ENCODE results near the gene PCDHA7. TPM values are rescaled to one million over a fixed set of nuclear protein-coding genes. Genes with fewer than 3 reads are reported as not detected.
"Not testable (repeated sequence)": the region's sequence is repeated elsewhere in the genome, so short reads cannot be mapped to it uniquely, and the experiment has no call there.

PCDHA7 gene
- total RNA-seq, 1 experiment from 2014 or later = 0.97 TPM

- no peak for DNase-seq (ENCODE audit: low read depth)
Measured at GRCh38 chr5:140857177-140857986, 23.3 kb downstream of the PCDHA7 start.

- no peak for DNase-seq (ENCODE audit: low read depth)
Measured at GRCh38 chr5:140857987-140858240, 23.8 kb downstream of the PCDHA7 start.

- DNase-seq (ENCODE audit: low read depth) = no peak
Measured at GRCh38 chr5:140862441-140863295, 28.6 kb downstream of the PCDHA7 start.

- peak; percentile 50 for DNase-seq (ENCODE audit: low read depth)
Measured at GRCh38 chr5:140868721-140869554, 34.9 kb downstream of the PCDHA7 start, which contains the start of gene PCDHA11. Gene PCDHA11, plus strand, starts transcription at chr5:140868957. Its CDS starts 147 bp downstream, at chr5:140869104.

- no peak for DNase-seq (ENCODE audit: low read depth)
Measured at GRCh38 chr5:140869555-140869886, 35.5 kb downstream of the PCDHA7 start.

GRCh38 chr5:140870221-140871201 is 36.4 kb downstream of the PCDHA7 start:
- DNase-seq (ENCODE audit: low read depth) = no peak

- DNase-seq (ENCODE audit: low read depth) = no peak
Measured at GRCh38 chr5:140875085-140876065, 41.3 kb downstream of the PCDHA7 start, which contains the start of gene PCDHA12. Gene PCDHA12, plus strand, starts transcription at chr5:140875308. Its CDS starts 165 bp downstream, at chr5:140875473.

GRCh38 chr5:140876541-140877261 is 42.6 kb downstream of the PCDHA7 start:
- DNase-seq (ENCODE audit: low read depth) = not testable (repeated sequence)

GRCh38 chr5:140877262-140877581 is 43.2 kb downstream of the PCDHA7 start:
- no peak for DNase-seq (ENCODE audit: low read depth)

DNA sequence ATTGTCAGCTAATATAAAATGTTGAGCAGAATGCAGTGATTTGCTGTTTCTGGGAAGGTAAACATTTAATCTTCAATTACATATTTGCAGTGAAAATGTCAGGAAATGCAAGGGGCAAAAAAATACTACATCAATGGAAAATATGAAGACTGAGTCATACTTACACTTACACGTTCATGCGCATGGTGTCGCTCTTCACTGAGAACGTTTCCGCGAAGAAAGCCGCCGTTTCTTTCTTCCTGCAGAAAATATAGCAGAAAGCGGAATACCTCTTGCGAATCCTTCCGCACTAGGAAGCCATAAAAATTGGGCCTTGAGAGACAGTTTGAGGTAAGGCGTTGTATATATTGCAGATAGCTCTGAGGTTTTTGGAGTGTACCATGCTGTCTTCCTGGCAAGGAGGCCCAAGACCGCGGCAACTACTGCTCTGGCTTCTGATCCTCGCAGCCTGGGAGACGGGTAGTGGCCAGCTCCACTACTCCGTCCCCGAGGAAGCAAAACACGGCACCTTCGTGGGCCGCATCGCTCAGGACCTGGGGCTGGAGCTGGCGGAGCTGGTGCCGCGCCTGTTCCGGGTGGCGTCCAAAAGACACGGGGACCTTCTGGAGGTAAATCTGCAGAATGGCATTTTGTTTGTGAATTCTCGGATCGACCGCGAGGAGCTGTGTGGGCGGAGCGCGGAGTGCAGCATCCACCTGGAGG is 48.0 kb downstream of the PCDHA7 start, which contains the start of gene PCDHA13:
PCDHA13 (plus strand) TSS at position 236 of the 702 bp plus-strand sequence; CDS start at position 381, 145 bp downstream.
- DNase-seq (ENCODE audit: low read depth) = no peak

DNA sequence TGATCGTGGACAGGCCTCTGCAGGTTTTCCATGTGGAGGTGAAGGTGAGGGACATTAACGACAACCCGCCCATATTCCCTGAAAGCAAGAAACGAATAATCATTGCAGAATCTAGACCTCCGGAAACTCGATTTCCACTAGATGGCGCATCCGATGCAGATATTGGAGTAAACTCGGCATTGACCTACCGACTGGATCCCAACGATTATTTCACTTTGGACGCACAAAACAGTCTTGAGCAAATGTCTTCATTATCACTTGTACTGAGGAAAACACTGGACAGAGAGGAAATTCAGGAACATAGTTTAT is 48.5 kb downstream of the PCDHA7 start:
- DNase-seq (ENCODE audit: low read depth) = no peak

GRCh38 chr5:140883373-140883772 is 49.3 kb downstream of the PCDHA7 start:
- no peak for DNase-seq (ENCODE audit: low read depth)

- no peak for DNase-seq (ENCODE audit: low read depth)
Measured at GRCh38 chr5:140883927-140884697, 50.0 kb downstream of the PCDHA7 start.

Data from Daoy (cell line).